ENCODE data around the gene USP16. TPM values are rescaled to one million over a fixed set of nuclear protein-coding genes. Genes with fewer than 3 reads are reported as not detected.

USP16 gene
- total RNA-seq, 1 donor from 2014 or later: 13.1 TPM

DNA sequence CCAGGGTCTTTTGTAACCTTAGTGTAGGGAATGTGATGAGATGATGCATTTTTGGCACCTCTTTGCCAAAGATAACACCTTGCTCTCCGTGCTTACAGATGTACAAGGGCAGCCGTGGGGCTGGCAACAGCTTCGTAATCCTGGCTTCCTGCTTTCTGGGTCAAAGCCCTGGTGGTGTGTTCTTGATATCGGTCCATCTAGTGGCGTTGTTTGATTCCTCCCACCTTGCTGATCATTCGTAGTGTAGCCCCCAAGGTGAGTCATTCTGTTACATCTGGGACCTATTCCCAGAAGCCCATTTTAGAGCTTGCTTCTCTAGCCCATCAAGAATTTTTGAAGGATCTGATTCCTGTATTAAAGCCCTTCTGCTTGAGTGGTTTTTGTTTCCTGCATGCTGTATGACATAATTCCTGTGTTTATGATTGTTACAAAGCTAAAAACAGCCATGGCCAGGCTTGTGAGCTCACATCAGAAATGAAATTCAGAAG is 56.0 kb downstream of the USP16 start:
- peak; percentile 57 for ATAC-seq
- DNase-seq (ENCODE audit: low spot score): no peak

DNA sequence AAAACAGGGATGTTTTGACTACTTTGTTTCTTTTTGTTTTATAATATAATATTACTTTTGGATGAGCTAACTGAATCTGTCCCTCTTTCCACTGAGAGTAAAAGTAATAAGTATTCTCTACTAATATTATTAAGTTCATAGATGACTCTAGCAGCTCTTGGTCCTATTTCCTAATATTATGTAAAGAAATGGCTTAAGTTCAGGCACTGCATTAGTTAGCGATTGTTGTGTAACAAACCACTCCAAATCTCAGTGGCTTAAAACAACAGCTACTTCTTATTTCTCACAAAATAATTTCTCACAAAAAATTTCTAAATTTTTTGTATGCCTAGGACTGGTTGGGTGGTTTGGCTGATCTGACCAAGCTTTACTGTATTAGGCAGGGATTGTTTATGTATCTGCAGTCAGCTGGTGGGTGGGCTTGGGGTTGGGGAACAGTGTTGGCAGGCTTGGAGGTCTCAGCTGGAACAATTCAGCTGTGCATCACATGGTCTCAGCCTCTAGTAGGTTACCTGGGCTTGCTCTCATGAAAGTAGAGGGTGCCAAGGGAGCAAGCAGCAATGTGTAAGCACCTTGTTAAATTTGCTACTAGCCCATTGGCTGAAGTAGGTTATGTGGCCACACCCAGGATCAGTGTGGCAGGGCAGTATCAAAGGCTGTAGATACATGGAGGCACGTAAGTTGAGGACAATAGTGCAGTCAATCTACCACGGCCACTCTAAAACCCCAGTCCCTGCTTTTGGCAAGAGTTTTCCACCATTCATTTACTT is 57.8 kb downstream of the USP16 start:
- ATAC-seq: no peak

DNA sequence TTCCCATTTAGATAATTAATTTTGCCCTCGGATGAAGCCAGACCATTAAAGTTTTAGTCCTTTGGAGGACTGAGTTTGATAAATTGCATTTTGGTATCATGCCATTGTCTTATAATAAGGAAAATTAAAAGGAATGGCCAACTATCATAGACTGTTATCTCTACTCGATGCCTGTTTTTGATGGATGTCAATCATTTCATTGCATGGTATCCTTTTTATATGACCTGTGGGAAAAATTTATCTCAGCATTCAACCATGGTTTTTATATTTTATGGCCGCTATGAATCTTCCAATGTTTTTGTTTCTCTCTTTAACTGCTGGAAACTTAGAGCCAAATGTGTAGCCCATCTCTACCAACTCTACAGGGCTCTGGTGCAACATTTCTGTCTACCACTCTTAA is 58.8 kb downstream of the USP16 start:
- ATAC-seq (no peak), DNase-seq (ENCODE audit: low spot score) (no peak)

More for the DNA sequence above, 57.8 kb downstream of the USP16 start:
- DNase-seq (ENCODE audit: low spot score): no peak

GRCh38 chr21:29084372-29084771 is 59.9 kb downstream of the USP16 start:
- no peak for DNase-seq (ENCODE audit: low spot score)
- no peak for ATAC-seq

DNA sequence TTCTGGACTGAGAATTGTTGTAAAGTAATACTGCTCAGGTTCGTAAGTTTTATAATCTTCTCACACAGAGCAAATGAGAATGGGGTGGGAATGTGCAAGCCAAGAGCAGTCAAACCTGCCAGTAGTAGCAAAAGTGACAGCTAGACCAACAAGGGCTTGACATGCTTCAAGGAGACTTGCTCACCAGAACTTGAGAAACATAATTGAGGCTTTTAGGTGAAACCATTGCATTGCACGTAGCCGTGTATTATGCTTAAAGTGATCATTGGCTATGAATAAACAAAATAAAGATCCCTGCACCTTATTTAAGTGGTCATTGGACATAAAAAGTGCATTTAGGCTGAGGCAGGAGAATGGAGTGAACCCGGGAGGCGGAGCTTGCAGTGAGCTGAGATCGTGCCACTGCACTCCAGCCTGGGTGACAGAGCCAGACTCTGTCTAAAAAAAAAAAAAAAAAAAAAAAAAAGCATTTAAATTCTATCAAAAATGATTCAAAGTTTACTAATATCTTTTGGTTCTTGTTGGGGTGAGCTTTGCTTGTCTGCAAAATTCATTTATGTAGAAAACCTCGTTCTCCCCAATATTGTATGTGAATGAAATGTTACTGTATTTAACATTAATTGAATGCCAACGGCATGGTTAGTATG is 60.8 kb downstream of the USP16 start:
- DNase-seq (ENCODE audit: low spot score) (no peak), ATAC-seq (no peak)

GRCh38 chr21:29091033-29091432 is 66.6 kb downstream of the USP16 start:
- ATAC-seq (no peak), DNase-seq (ENCODE audit: low spot score) (no peak)

- DNase-seq (ENCODE audit: low spot score) (peak; percentile 83), ATAC-seq (peak; percentile 87)
Measured at GRCh38 chr21:29092102-29092959, 67.9 kb downstream of the USP16 start.

- ATAC-seq (no peak), DNase-seq (ENCODE audit: low spot score) (no peak)
Measured at GRCh38 chr21:29096218-29097015, 71.9 kb downstream of the USP16 start.

DNA sequence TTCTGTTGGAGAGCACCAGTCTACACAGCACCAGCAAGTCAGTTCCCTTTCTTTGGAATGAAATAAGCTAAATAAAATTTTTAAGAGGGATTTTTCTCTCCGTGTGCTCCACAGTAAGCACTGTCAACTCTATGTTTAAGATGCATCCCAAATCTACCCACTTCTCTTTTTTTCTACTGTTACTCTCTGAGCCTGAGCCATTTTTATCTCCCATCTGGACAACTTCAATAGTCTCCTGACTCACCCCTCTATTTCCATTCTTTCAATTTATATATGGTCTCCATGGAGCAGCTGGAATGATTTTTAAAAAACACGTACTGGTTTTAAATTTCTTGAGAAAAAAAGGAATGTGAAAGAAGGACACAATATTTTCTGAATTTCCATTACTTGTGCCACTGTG is 73.7 kb downstream of the USP16 start:
- DNase-seq (ENCODE audit: low spot score) (no peak), ATAC-seq (no peak)

- peak; percentile 78 for ATAC-seq
Measured at GRCh38 chr21:29102791-29103257, 78.4 kb downstream of the USP16 start.

More at GRCh38 chr21:29102791-29103257, 78.4 kb downstream of the USP16 start:
- no peak for DNase-seq (ENCODE audit: low spot score)

Other genes with a start within 250 kb of the USP16 start
- 9.9 TPM for gene LTN1, start 31.8 kb upstream of the USP16 start, total RNA-seq
- 20.4 TPM for gene RWDD2B, start 5.3 kb upstream of the USP16 start, total RNA-seq
- 37.4 TPM for gene CCT8, start 49.0 kb downstream of the USP16 start, total RNA-seq
- 3.8 TPM for gene MAP3K7CL, start 106.0 kb downstream of the USP16 start, total RNA-seq